HPDE6-E6E7 (cell line): ENCODE data around the gene ANAPC5.
"Not testable (repeated sequence)": the region's sequence is repeated elsewhere in the genome, so short reads cannot be mapped to it uniquely, and the experiment has no call there.

Experiments used
- DNase-seq: peaks from one replicate; pipeline ENCODE4 v3.0.0; 2011; ENCODE audit warnings: missing footprints; ENCODE audit errors: extremely low spot score

The ANAPC5 gene

GRCh38 chr12:121318121-121318520 lies 34.1 kb downstream of the ANAPC5 start:
- DNase-seq = no peak

GRCh38 chr12:121314431-121314830 lies 37.8 kb downstream of the ANAPC5 start:
- DNase-seq = no peak

- not testable (repeated sequence) for DNase-seq
Observed at GRCh38 chr12:121310231-121310630, 42.0 kb downstream of the ANAPC5 start.

- not testable (repeated sequence) for DNase-seq
Observed at GRCh38 chr12:121307397-121307796, 44.8 kb downstream of the ANAPC5 start.

- no peak for DNase-seq
Observed at GRCh38 chr12:121304306-121304705, 47.9 kb downstream of the ANAPC5 start.

- DNase-seq = no peak
Observed at GRCh38 chr12:121301876-121302275, 50.3 kb downstream of the ANAPC5 start.

GRCh38 chr12:121300083-121300819 lies 52.0 kb downstream of the ANAPC5 start:
- DNase-seq = no peak

- DNase-seq = no peak
Observed at GRCh38 chr12:121299662-121300061, 52.5 kb downstream of the ANAPC5 start.

GRCh38 chr12:121298411-121298810 lies 53.8 kb downstream of the ANAPC5 start:
- DNase-seq = not testable (repeated sequence)

- no peak for DNase-seq
Observed at GRCh38 chr12:121297435-121297991, 54.7 kb downstream of the ANAPC5 start.

- peak; percentile 85 for DNase-seq
Observed at GRCh38 chr12:121296618-121297434, 55.4 kb downstream of the ANAPC5 start, which contains the start of gene CAMKK2. Gene CAMKK2 (minus strand): TSS chr12:121296709. CDS start chr12:121274526, 22,183 bp downstream.

GRCh38 chr12:121295746-121296617 lies 56.2 kb downstream of the ANAPC5 start:
- no peak for DNase-seq

GRCh38 chr12:121295116-121295745 lies 57.0 kb downstream of the ANAPC5 start:
- no peak for DNase-seq

GRCh38 chr12:121294151-121294889 lies 57.9 kb downstream of the ANAPC5 start:
- no peak for DNase-seq

- no peak for DNase-seq
Observed at GRCh38 chr12:121293603-121294002, 58.6 kb downstream of the ANAPC5 start.

- no peak for DNase-seq
Observed at GRCh38 chr12:121290410-121290809, 61.8 kb downstream of the ANAPC5 start.

GRCh38 chr12:121289962-121290361 lies 62.2 kb downstream of the ANAPC5 start:
- no peak for DNase-seq

- no peak for DNase-seq
Observed at GRCh38 chr12:121288986-121289385, 63.2 kb downstream of the ANAPC5 start.

GRCh38 chr12:121288158-121288845 lies 63.9 kb downstream of the ANAPC5 start:
- no peak for DNase-seq
